Pancreas (tissue), 10 donors: Measurements from ENCODE around the gene SPACA6. TPM values are rescaled to one million over a fixed set of nuclear protein-coding genes. Genes with fewer than 3 reads are reported as not detected.

Experiments
- ATAC-seq, 4 donors: fragments of 200-7000 bp; cut with Tn5 transposase; one replicate each; pipeline versions ENCODE4 v1.8.0 to v1.9.1; 2020; ENCODE audit warnings: mild to moderate bottlenecking in 4 of 4, moderate library complexity in 4 of 4
- DNase-seq, 6 donors: peaks; one replicate each; pipeline ENCODE4 v3.0.0-alpha.2; 2020
- FAIRE-seq: peaks from 2 replicates; lab custom pipeline; 2012; peaks lifted over from hg19 to GRCh38; lab: Jason Lieb, UNC
- H3K27ac ChIP-seq, 4 donors: fragments of 200-600 bp; sonication (generic); 1 replicate in 3 of 4; 2 replicates in 1 of 4; pipeline versions ENCODE4 v1.5.0 to v1.8.0; 2020
- H3K27me3 ChIP-seq, 4 donors: fragments of 200-600 bp; one replicate each; pipeline ENCODE4 v1.8.0; 2021
- H3K36me3 ChIP-seq, 3 donors: fragments of 200-600 bp; sonication (generic) in 1 of 3; one replicate each; pipeline versions ENCODE4 v1.5.0 to v1.8.0; 2020 to 2021
- H3K4me1 ChIP-seq, 3 donors: fragments of 200-600 bp; one replicate each; pipeline ENCODE4 v1.8.0; 2021
- H3K4me3 ChIP-seq, 4 donors: fragments of 200-600 bp; sonication (generic) in 2 of 4; one replicate each; pipeline versions ENCODE4 v1.5.0 to v1.8.0; 2020 to 2021
- H3K9me3 ChIP-seq, 4 donors: fragments of 200-600 bp; one replicate each; pipeline ENCODE4 v1.8.0; 2021
- WGBS, 2 donors: extraction: QIAGEN DNeasy Blood & Tissue Kit; methylation state at CpG; one replicate each; pipeline ENCODE4 v1.1.7; 2013; 5-methylcytosine and 5-hydroxymethylcytosine counted together
- intact Hi-C, 3 donors: fragments of 100-400 bp; cut with DNase I; formaldehyde crosslinking; loops; one replicate each; pipeline versions ENCODE4 v1.11.1 to v1.14.2; 2022
- polyA plus RNA-seq, 2 donors: library from polyadenylated mRNA; stranded (reverse); fragments of 200-250 nt; gene quantifications; one replicate each; pipeline ENCODE4 v1.2.3, GENCODE V29; 2013
- total RNA-seq, 6 donors: library from RNA; stranded (reverse); fragmentation: NEBNext Ultra II Directional in 4 of 6; extraction: Animal tissue kit (Norgen Biotek cat#: 25700) in 4 of 6; gene quantifications; one replicate each; pipeline versions ENCODE4 v1.2.1 to v1.2.4, GENCODE V29; 2021 to 2023
- TF ChIP-seq, protein P1 (sequence below), 4 donors: fragments of 200-600 bp; sonication (generic) in 3 of 4; IDR thresholded peaks; one replicate each; pipeline versions ENCODE4 v1.5.0 to v1.8.0; 2021; ENCODE audit warnings: antibody characterized with exemption in 4 of 4
- donor health status: healthy with polysubstance abuse.
- donor health status: DM: no; HTN: no; CAD: no; lungs with moderate emphysema.
- donor health status: DM: no; HTN: no; CAD: no.
- donor health status: control.
- donor health status: control.
- donor health status: Bipolar disorder and iron deficiency.
- donor health status: DM: yes; HTN: yes; CAD: no.
- donor health status: DM: no; HTN: no; CAD: no.
- donor health status: DM: no; HTN: no; CAD: no.
- donor health status: DM: yes; HTN: yes; CAD: no.

Gene SPACA6
- total and polyA plus RNA-seq, 8 donors = 3.8 to 29.4 (median 7.5) TPM

DNA sequence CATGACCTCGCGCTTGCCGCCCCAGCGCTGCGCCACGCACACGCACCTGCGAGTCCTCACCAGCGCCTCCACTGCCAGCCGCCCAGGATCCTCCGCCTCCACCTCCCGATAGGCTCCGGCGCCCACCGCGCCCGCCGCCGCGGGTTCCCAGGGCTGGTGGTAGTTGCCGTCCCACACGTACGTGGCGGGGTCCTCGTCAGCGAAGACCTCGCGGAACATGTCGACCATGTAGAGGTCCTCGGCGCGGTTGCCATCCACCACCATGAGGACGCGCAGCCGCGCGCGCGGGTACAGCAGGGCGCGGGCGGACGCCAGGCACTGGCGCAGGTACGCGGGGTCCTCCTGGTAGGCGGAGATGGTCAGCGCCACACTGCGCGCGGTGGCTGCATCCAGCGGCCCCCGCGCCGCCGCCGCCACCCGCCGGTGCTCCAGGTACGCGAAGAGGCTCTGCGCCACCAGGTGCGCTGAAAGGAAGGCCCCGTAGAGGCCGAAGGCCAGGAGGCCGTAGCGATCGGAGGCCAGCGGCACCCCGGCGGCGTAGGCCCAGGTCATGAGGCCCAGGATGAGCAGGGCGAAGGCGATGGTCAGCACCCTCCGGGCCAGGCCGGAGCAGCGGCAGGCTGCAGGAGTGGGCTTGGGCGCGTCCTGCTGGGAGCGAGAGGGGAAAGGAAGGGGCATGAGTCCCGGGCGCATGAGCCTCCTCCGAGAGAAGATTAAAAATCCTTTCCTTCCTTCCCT is 26.3 kb downstream of the SPACA6 start:
- no peak for ATAC-seq

DNA sequence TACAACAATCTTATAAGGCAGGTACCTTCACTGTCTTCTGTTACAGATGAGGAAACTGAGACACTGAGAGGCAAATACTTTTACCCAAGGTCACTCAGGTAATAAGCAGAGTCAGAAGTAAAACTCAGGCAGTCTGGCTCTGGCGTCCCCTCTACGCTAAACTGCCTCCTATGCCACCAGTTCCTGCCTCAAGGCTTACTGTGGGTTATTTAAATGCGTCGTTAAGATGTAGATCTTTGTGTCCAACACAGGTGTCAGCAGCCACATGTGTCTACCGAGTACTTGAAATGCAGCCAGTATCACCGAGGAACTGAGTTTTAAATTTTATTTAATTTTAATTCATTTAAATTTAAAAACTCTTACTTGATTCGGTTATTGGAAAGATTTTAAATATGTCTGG is 28.8 kb downstream of the SPACA6 start:
- DNase-seq = no peak
- H3K36me3 ChIP-seq = no peaks in the 10 kb centered on the region
- no peak for ATAC-seq
- intact Hi-C loops = no loop called here
- no peaks in the 10 kb centered on the region for H3K4me1 ChIP-seq
- H3K27me3 ChIP-seq = peaks cover 0 to 23% (median 0%) of the 10 kb centered on the region in 4 donors
- no peak overlapping the region for H3K27ac ChIP-seq
- 54 to 61% methylated on average over 7 of the region's 7 CpGs for WGBS, 2 donors
- no peak overlapping the region for H3K4me3 ChIP-seq
- TF ChIP-seq, protein P1, sequence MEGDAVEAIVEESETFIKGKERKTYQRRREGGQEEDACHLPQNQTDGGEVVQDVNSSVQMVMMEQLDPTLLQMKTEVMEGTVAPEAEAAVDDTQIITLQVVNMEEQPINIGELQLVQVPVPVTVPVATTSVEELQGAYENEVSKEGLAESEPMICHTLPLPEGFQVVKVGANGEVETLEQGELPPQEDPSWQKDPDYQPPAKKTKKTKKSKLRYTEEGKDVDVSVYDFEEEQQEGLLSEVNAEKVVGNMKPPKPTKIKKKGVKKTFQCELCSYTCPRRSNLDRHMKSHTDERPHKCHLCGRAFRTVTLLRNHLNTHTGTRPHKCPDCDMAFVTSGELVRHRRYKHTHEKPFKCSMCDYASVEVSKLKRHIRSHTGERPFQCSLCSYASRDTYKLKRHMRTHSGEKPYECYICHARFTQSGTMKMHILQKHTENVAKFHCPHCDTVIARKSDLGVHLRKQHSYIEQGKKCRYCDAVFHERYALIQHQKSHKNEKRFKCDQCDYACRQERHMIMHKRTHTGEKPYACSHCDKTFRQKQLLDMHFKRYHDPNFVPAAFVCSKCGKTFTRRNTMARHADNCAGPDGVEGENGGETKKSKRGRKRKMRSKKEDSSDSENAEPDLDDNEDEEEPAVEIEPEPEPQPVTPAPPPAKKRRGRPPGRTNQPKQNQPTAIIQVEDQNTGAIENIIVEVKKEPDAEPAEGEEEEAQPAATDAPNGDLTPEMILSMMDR (IDR thresholded peaks at IDR 0.05) = no peak
- H3K9me3 ChIP-seq = no peaks in the 10 kb centered on the region
- FAIRE-seq = no peak

More for the DNA sequence above, 26.3 kb downstream of the SPACA6 start:
- intact Hi-C loops = no loop called here
- no peaks in the 10 kb centered on the region for H3K36me3 ChIP-seq
- no peak overlapping the region for H3K4me3 ChIP-seq
- H3K9me3 ChIP-seq = no peaks in the 10 kb centered on the region
- H3K4me1 ChIP-seq = no peaks in the 10 kb centered on the region
- H3K27ac ChIP-seq = no peak overlapping the region
- H3K27me3 ChIP-seq = peaks cover 0 to 23% (median 0%) of the 10 kb centered on the region in 4 donors
- peak in 1 of 6 donors; percentile 54 for DNase-seq
- FAIRE-seq = no peak
- TF ChIP-seq, protein P1 (IDR thresholded peaks at IDR 0.05) = no peak
- WGBS, 2 donors = 1 to 3% methylated on average over 65 to 83 of the region's 83 CpGs

DNA sequence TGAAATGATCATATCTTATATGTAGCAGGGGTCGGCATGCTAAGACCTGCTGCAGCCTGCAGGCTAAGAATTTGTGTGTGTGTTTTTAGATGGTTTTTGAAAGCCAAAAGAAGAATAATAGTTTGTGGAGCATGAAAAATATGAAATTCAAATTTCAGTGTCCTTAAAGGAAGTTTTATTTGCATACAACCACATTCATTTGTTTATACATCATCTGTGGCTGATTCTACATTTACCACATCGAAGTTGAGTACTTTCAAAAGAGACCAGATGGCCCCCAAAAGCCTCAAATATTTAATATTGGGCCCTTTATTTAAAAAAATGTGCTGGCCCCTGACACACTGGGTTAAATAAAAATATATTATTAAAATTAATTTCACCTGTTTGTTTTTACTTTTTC is 29.4 kb downstream of the SPACA6 start:
- Histone ChIP-seq H3K4me3 (no peak overlapping the region), H3K9me3 (no peaks in the 10 kb centered on the region), H3K27ac (no peak overlapping the region), H3K27me3 (peaks cover 0 to 23% (median 0%) of the 10 kb centered on the region in 4 donors), H3K36me3 (no peaks in the 10 kb centered on the region), H3K4me1 (no peaks in the 10 kb centered on the region)
- intact Hi-C loops = no loop called here
- FAIRE-seq = no peak
- no peak for DNase-seq
- WGBS, 2 donors = 37 to 41% methylated on average over 2 of the region's 2 CpGs
- ATAC-seq = no peak
- TF ChIP-seq, protein P1 (IDR thresholded peaks at IDR 0.05) = no peak

DNA sequence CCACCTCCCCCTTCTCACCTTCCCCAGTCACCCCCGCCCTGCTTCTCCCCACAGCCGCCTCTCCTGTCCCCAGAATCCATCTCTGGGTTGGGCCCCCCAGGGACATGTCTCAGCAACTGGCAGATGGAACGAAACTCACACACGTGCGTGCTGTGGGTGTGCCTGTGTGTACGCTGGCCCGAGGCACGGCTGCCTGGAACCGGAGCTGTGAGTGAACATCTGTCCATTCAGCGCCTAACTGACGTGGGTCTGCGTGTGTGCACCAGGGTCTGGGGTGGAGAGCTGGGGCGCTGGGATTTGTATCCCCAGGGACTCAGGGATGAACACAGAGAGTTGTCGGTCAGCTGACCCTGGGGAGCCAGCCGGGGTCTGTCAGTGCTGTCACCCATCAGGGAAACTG is 31.4 kb downstream of the SPACA6 start:
- intact Hi-C loops = no loop called here
- Histone ChIP-seq H3K27ac (no peak overlapping the region), H3K27me3 (peaks cover 0 to 12% (median 0%) of the 10 kb centered on the region in 4 donors), H3K4me3 (no peak overlapping the region), H3K36me3 (no peaks in the 10 kb centered on the region), H3K9me3 (no peaks in the 10 kb centered on the region), H3K4me1 (no peaks in the 10 kb centered on the region)
- no peak for FAIRE-seq
- 30 to 32% methylated on average over 15 of the region's 15 CpGs for WGBS, 2 donors
- TF ChIP-seq, protein P1 (IDR thresholded peaks at IDR 0.05) = no peak
- ATAC-seq = no peak
- no peak for DNase-seq

DNA sequence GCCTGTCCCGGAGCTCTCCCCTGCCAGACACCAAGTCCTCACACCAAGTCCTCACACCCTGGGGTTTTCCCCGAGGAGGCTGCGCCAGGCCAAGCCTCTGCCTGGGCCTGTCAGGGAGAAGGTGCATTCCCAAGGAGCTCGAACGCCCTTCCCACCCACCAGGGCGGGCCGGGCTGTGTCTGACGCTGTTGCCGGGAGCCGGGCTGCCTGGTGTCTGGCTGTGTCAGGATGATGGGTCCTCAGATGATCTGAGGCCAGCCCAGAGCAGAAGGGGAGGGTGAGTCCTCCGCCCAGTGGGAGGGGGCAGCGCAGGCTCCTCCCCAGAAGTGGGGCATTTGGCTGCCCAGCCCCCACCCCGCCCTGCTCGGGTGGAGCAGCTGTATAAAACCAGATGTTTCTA is 32.9 kb downstream of the SPACA6 start:
- Histone ChIP-seq H3K36me3 (no peaks in the 10 kb centered on the region), H3K9me3 (no peaks in the 10 kb centered on the region), H3K4me1 (no peaks in the 10 kb centered on the region), H3K27ac (no peak overlapping the region), H3K27me3 (peaks cover 0 to 6% (median 0%) of the 10 kb centered on the region in 4 donors), H3K4me3 (no peak overlapping the region)
- peak in 2 of 6 donors; percentile 19 to 45 for DNase-seq
- intact Hi-C loops = no loop called here
- ATAC-seq = peak in 3 of 4 donors; percentile 21 to 72 (median 59)
- 22 to 41% methylated on average over 14 of the region's 14 CpGs for WGBS, 2 donors
- FAIRE-seq = no peak
- TF ChIP-seq, protein P1 (IDR thresholded peaks at IDR 0.05) = no peak
